ENCODE measurements around the gene TFE3.
"Not testable (repeated sequence)": the region's sequence is repeated elsewhere in the genome, so short reads cannot be mapped to it uniquely, and the experiment has no call there.

Gene TFE3

DNA sequence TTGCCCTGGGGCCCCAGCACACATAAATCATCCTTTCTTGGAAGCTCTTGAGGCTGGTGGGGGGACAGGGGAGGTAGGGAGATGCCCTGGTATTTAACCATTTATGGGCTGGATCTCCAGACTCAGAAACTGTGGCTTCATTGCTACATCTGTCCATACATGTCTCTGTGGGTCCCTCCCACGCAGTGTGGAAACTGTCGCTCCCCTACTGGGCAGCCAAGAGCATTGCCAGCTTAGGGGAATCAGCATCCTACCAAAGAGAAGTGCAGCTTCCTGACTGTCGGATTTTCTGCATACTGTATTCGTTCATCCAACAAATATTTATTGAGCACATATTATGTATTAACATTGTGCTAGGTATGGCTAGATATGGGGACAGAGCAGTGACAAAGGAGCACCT is 44.8 kb downstream of the TFE3 start:
- no peak for DNase-seq

DNA sequence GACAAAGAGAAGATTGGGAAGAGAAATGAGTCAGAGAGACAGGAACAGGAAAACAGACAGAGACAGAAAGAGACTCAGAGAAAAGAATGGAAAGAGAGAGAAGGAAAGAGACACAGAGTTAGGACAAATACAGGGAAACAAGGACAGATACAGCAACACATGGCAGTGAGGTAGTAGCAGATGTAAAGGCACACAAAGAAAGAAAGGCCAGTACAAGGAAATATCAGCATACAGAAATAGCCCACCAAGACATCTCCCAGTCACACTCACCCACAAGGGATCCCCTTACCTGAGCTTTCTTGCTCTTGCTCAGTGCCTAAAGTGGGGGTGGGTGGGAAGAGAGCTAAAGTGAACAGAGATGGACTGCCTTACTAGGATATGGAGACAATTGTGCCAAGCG is 45.3 kb downstream of the TFE3 start:
- no peak for DNase-seq

DNA sequence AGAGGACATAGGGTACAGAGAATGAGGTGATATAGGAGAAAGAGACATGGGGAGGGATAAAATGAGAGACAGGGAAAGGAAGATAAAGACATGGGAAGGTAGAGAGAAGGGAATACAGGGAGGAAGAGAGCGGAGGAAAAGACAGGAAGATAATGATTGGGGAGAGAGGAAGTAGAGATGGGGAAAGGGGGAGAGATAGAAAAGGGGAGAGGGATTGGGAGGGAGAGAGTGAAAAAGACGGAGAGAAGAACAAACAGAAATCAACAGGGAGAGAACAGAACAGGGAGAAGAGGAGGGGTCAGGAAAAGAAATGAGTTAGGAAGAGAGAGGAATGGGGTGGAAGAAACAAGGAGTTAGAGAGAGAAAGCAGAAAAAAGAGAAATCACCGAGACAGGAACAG is 45.7 kb downstream of the TFE3 start:
- no peak for DNase-seq

DNA sequence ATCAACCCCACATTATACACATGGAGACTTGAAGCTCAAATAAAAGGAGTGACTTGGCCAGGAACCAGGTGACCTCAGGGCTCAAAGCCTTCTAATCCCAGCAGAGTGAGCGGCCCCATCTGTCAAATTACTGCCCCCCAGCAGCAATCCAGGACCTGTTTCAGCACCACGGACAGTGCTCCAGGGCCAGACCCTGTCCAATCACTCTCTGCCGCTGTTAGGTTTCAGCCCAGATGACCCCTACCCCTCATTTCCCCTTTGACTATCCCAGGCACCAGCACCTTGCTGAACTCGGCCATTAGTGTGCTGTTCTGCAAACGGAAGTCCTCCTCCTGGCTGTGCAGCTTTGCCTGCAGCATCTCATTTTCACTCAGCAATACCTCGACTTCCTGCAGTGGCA is 46.2 kb downstream of the TFE3 start:
- DNase-seq: no peak

DNA sequence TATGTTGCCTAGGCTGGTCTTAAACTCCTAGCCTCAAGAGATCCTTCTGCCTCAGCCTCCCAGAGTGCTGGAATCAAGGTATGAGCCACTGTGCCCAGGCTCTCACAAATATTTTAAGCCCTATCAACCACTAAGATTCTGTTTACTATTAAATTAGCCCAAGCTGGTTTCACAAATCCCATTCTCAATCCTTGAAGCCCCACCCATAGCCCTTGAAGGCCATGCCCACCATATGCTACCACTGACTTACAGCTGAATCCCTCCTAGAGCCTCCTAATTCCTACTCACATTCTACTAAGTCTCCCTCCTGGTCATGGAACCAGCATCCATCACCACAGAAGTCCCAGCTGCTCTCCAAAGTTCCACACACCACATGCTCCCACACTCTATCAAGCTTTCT is 50.8 kb downstream of the TFE3 start:
- no peak for DNase-seq

DNA sequence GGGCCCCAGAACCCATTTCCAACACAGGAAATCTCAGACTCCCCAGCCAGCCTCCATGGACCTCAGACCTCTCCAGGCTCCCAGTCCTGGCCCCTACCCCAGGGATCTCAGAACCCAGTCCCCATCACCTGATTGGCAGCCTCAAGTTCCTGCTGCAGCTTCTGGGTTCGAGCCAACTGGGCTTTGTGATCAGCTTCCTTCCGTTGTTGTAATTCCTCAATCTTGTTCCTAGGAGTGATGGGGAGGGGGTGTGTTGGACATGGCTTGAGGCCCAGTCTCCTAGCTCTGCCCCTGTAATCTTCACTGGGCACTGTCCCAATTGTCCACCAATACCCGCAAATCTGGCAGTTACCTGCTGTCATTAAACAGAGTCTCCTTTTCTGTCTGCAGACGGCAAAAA is 53.7 kb downstream of the TFE3 start:
- DNase-seq: no peak

DNA sequence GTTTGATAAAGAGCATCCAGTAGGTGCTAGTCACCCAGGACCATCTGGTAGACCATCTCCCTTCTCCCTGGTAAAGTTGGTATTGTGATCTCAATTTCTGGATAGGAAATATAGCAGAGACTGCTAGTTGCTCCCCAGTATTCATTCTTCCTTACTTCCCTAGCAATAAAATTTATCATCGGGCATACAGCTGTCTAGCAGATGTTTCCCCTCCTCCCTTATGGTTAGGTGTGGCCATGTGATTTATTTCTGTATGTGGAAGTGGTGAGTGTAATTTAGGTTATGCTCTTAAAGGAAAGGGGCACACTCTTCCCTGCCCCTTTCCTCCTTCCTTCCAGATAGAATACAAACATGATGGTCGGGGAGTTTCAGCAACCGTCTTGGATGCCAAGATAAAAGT is 59.3 kb downstream of the TFE3 start:
- no peak for DNase-seq

DNA sequence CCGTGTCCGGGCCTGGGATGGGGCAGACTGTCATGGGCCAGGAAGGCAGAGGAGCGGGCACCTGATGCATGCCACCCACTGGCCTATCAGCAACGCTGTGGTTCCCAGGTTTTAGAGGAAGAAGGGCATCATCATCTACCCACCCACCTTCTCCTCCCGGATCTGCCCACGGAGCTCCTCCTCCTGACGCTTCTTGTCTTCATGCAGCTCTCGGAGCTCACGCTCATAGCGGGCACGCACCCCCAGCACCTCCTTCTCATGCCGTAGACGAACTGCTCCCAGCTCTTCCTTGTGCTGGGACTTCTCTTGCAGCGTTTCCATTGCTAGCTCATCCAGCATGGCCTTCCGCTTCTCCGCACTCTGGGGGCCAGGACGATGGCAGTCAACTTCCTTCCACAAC is 60.1 kb downstream of the TFE3 start:
- no peak for DNase-seq

DNA sequence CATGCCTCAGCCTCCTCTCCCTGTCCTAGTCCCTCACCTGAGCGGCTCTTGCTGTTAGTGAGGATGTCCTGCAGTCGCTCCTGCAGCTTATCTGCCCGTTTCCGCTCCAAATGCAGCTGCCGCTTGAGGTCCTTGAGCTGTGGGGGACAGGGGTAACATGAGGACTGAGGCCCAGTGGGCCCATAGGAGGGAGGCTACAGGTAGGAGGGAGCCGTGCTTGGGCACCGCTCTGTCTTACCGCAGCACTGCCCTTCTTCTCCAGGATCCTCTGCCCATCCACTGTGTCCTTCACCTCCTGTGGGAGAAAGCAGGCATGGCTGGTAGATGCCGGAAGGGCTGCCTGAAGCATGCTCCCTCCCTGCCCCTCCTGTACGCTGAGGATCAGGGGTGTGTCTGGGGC is 62.0 kb downstream of the TFE3 start:
- no peak for DNase-seq

DNA sequence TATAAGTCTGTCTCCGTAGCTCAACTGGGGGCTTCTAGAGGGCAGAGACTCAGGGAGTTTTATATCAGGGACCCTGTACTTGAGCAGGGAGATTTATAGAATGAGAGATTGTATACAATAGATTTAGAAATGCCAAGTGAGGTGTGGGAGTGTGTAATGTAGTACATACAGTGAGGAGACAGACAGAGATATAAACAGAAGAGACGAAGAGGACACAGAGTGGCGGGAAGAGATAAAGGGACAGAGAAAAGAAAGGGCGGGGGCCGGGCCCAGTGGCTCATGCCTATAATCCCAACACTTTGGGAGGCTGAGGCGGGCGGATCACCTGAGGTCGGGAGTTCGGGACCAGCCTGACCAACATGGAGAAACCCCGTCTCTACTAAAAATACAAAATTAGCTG is 62.8 kb downstream of the TFE3 start:
- DNase-seq: not testable (repeated sequence)
